ENCODE measurements around the gene SLC13A3.

DNA sequence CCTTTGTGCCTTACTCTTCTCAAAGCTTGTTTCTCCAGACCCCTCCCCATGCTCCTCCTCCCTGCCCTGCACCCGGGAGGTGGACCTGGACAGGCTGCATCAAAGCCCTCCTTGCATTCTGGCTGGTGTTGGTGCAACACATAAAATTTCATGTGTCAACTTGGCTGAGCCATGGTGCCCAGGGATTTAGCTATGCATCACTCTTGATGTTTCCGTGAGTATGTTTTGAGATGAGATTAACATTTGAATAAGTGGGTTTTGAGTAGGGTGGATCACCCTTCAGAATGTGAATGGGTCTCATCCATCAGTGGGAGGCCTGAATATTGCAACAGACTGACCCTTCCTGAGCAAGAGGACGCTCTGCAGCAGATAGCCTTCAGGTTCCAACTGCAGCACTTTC, 96.4 kb downstream of the SLC13A3 start:
- no peak for TF ChIP-seq POLR2A (IDR thresholded peaks at IDR 0.05)
- TF ChIP-seq, protein P1, sequence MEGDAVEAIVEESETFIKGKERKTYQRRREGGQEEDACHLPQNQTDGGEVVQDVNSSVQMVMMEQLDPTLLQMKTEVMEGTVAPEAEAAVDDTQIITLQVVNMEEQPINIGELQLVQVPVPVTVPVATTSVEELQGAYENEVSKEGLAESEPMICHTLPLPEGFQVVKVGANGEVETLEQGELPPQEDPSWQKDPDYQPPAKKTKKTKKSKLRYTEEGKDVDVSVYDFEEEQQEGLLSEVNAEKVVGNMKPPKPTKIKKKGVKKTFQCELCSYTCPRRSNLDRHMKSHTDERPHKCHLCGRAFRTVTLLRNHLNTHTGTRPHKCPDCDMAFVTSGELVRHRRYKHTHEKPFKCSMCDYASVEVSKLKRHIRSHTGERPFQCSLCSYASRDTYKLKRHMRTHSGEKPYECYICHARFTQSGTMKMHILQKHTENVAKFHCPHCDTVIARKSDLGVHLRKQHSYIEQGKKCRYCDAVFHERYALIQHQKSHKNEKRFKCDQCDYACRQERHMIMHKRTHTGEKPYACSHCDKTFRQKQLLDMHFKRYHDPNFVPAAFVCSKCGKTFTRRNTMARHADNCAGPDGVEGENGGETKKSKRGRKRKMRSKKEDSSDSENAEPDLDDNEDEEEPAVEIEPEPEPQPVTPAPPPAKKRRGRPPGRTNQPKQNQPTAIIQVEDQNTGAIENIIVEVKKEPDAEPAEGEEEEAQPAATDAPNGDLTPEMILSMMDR (IDR thresholded peaks at IDR 0.05), result no peak
